Brain microvascular endothelial cell (primary cell): ENCODE results near the gene SF3B2.

Experiments
- DNase-seq: peaks from one replicate; pipeline ENCODE4 v3.0.0-alpha.2; 2020
- H3K27ac ChIP-seq: fragments of 250-450 bp; sonication (Bioruptor Pico); 2 replicates; pipeline ENCODE4 v1.5.1; 2020; ENCODE audit warnings: mild to moderate bottlenecking, moderate library complexity
- H3K27me3 ChIP-seq: fragments of 250-450 bp; sonication (Bioruptor Pico); replicated peaks from 2 replicates; pipeline ENCODE4 v1.5.1; 2020; ENCODE audit warnings: mild to moderate bottlenecking
- H3K36me3 ChIP-seq: fragments of 250-450 bp; sonication (Bioruptor Pico); replicated peaks from 2 replicates; pipeline ENCODE4 v1.5.1; 2020; ENCODE audit warnings: mild to moderate bottlenecking
- H3K4me3 ChIP-seq: 2 replicates; pipeline ENCODE4 v1.5.1; 2011; ENCODE audit warnings: low read depth, mild to moderate bottlenecking, control low read depth, low read length, moderate library complexity
- CTCF ChIP-seq: IDR thresholded peaks from 2 replicates; pipeline ENCODE4 v1.5.1; 2011; ENCODE audit warnings: low read depth, mild to moderate bottlenecking, moderate library complexity, low read length, control low read depth, inconsistent platforms; ENCODE audit errors: missing control alignments
- in situ Hi-C: cut with HindIII; loops from 2 replicates; pipeline ENCODE4 v1.10.0; 2017; ENCODE audit warnings: low sequenced_read_pairs, low pct_ligation_motif_present

The SF3B2 gene

GRCh38 chr11:66035653-66036333 lies 16.4 kb upstream of the SF3B2 start:
- Histone ChIP-seq H3K27ac (no peak overlapping the region), H3K36me3 (no peaks in the 10 kb centered on the region)
- in situ Hi-C loops = no loop called here

GRCh38 chr11:66036334-66036710 lies 15.8 kb upstream of the SF3B2 start:
- no peak for TF ChIP-seq CTCF
- in situ Hi-C loops = no loop called here
- H3K27ac ChIP-seq = no peak overlapping the region
- H3K4me3 ChIP-seq = no peak overlapping the region
- H3K27me3 ChIP-seq = no peaks in the 10 kb centered on the region
- no peaks in the 10 kb centered on the region for H3K36me3 ChIP-seq
- DNase-seq = no peak

More at GRCh38 chr11:66035653-66036333, 16.4 kb upstream of the SF3B2 start:
- Histone ChIP-seq H3K4me3 (no peak overlapping the region), H3K27me3 (no peaks in the 10 kb centered on the region)
- DNase-seq = no peak
- no peak for TF ChIP-seq CTCF

GRCh38 chr11:66037327-66037726 lies 14.8 kb upstream of the SF3B2 start:
- H3K27me3 ChIP-seq = no peaks in the 10 kb centered on the region
- no peaks in the 10 kb centered on the region for H3K36me3 ChIP-seq
- DNase-seq = no peak
- TF ChIP-seq CTCF = no peak
- no peak overlapping the region for H3K4me3 ChIP-seq
- no peak overlapping the region for H3K27ac ChIP-seq
- in situ Hi-C loops = no loop called here

- in situ Hi-C loops = no loop called here
- H3K4me3 ChIP-seq = no peak overlapping the region
- no peaks in the 10 kb centered on the region for H3K36me3 ChIP-seq
- no peak overlapping the region for H3K27ac ChIP-seq
- TF ChIP-seq CTCF = no peak
- DNase-seq = no peak
- no peaks in the 10 kb centered on the region for H3K27me3 ChIP-seq
These were observed 12.4 kb upstream of the SF3B2 start for GRCh38 chr11:66039765-66040164.

GRCh38 chr11:66042227-66042995 lies 9.8 kb upstream of the SF3B2 start:
- DNase-seq = no peak
- no peak overlapping the region for H3K27ac ChIP-seq
- TF ChIP-seq CTCF = no peak
- no peaks in the 10 kb centered on the region for H3K27me3 ChIP-seq
- H3K36me3 ChIP-seq = no peaks in the 10 kb centered on the region
- in situ Hi-C loops = no loop called here
- no peak overlapping the region for H3K4me3 ChIP-seq
